Measurements from ENCODE around the gene OR2W1.

DNA sequence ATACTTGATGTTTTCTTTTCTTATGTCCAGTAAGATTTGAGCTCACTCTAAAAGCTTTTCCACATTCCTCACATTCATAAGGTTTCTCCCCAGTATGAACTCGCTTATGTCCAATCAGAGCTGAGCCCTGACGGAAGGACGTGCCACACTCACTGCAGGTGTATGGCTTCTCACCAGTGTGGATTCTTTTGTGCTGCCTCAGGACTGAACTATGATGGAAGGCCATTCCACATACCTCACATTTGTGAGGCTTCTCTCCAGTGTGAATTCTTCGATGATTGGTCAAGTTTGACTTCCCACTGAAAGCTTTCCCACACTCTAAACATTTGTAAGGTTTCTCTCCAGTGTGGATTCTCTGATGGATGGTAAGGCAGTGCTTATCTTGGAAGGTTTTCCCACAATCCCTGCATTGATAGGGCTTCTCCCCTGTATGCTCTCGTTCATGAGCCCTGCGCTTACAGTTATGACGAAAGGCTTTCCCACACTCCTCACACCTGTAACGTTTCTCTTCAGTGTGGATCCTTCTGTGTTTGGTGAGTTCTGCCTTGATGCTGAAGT is 49.8 kb downstream of the OR2W1 start:
- TF ChIP-seq EP300 (IDR thresholded peaks at IDR 0.05; ENCODE audit: low read depth): no peak
- no peak for TF ChIP-seq CTCF (IDR thresholded peaks at IDR 0.05)
- TF ChIP-seq POLR2A (IDR thresholded peaks at IDR 0.05): no peak
- no peak for TF ChIP-seq POLR2AphosphoS5 (IDR thresholded peaks at IDR 0.05)
